HepG2 (cell line): Measurements from ENCODE around the gene ABHD6. TPM values are rescaled to one million over a fixed set of nuclear protein-coding genes. Genes with fewer than 3 reads are reported as not detected.

Source experiments
- AKAP8 ChIP-seq: sonication (generic); formaldehyde crosslinking; IDR thresholded peaks from 2 replicates; pipeline ENCODE4 v1.5.1; 2020; ENCODE audit warnings: mild to moderate bottlenecking, missing genetic modification reagents
- CHD2 ChIP-seq: IDR thresholded peaks from 2 replicates; pipeline ENCODE4 v1.6.1; 2011; ENCODE audit warnings: low read depth, low read length, improper control_type of control experiment
- FOXO1 ChIP-seq: sonication (generic); formaldehyde crosslinking; IDR thresholded peaks from 2 replicates; pipeline ENCODE4 v1.4.0; 2020; ENCODE audit warnings: missing genetic modification reagents
- KLF16 ChIP-seq, 2 experiments: sonication (generic) in 1 of 2; formaldehyde crosslinking in 1 of 2; IDR thresholded peaks; 2 replicates each; pipeline versions ENCODE4 v1.6.1 to v1.8.0; 2016 to 2023; ENCODE audit warnings: missing genetic modification reagents in 2 of 2, missing compliant biosample characterization in 1 of 2
- NONO ChIP-seq, 2 experiments: fragments of 450-650 bp in 1 of 2; sonication (generic) in 1 of 2; formaldehyde crosslinking in 1 of 2; IDR thresholded peaks in 1 of 2; conservative IDR thresholded peaks in 1 of 2; 2 replicates each; pipeline versions ENCODE4 v1.6.1 to v1.8.0; 2017 to 2022; ENCODE audit warnings: mild to moderate bottlenecking in 1 of 2, missing genetic modification reagents in 1 of 2, moderate library complexity in 1 of 2
- ZKSCAN8 ChIP-seq: IDR thresholded peaks from 2 replicates; pipeline ENCODE4 v1.6.1; 2016; ENCODE audit warnings: borderline replicate concordance, missing genetic modification reagents, missing compliant biosample characterization
- ZNF101 ChIP-seq: sonication (generic); formaldehyde crosslinking; IDR thresholded peaks from 2 replicates; pipeline ENCODE4 v1.4.0; 2020; ENCODE audit warnings: mild to moderate bottlenecking, low read depth, missing genetic modification reagents, borderline replicate concordance
- ZNF207 ChIP-seq: fragments of 450-650 bp; IDR thresholded peaks from 2 replicates; pipeline ENCODE4 v1.6.1; 2016; ENCODE audit warnings: antibody characterized with exemption, borderline replicate concordance
- ZNF839 ChIP-seq: sonication (generic); formaldehyde crosslinking; IDR thresholded peaks from 2 replicates; pipeline ENCODE4 v1.4.0; 2020; ENCODE audit warnings: missing genetic modification reagents, mild to moderate bottlenecking, borderline replicate concordance
- polyA plus RNA-seq, 8 experiments: library from polyadenylated mRNA; depleted of rRNA in 3 of 8; stranded (reverse) in 7 of 8; unstranded in 1 of 8; fragments of >200 nt; fragmentation: Illumina TruSeq in 4 of 8; extraction: Trizol in 4 of 8; gene quantifications; 2 replicates each; pipeline versions ENCODE4 v1.2.1 to v1.2.3, GENCODE V29; 2011 to 2016; ENCODE audit warnings: low read depth in 4 of 8, missing spikeins in 1 of 8, mixed read lengths in 1 of 8; ENCODE audit not compliant: insufficient read depth in 1 of 8
- total RNA-seq, 5 experiments: library from RNA; depleted of rRNA; stranded (reverse); fragments of >200 nt; fragmentation: Illumina TruSeq; extraction: Trizol; gene quantifications; 2 replicates each; pipeline ENCODE4 v1.2.3, GENCODE V29; 2016; ENCODE audit warnings: low read depth in 1 of 5
- TF ChIP-seq, protein P1 (sequence below): sonication (generic); formaldehyde crosslinking; IDR thresholded peaks from 2 replicates; pipeline ENCODE4 v1.8.1; 2023; ENCODE audit warnings: mild to moderate bottlenecking, inconsistent platforms, moderate library complexity, missing genetic modification reagents, borderline replicate concordance
- TF ChIP-seq, protein P2 (sequence below), 2 experiments: sonication (generic) in 1 of 2; formaldehyde crosslinking in 1 of 2; IDR thresholded peaks; 2 replicates each; pipeline versions ENCODE4 v1.6.1 to v1.9.0; 2014 to 2022; ENCODE audit warnings: antibody characterized with exemption in 1 of 2, borderline replicate concordance in 1 of 2, inconsistent platforms in 1 of 2, low read depth in 1 of 2, missing genetic modification reagents in 1 of 2
- TF ChIP-seq, protein P3 (sequence below): sonication (generic); formaldehyde crosslinking; conservative IDR thresholded peaks from 2 replicates; pipeline ENCODE4 v1.4.0; 2020; ENCODE audit warnings: missing genetic modification reagents
- TF ChIP-seq, protein P4 (sequence below): sonication (generic); formaldehyde crosslinking; IDR thresholded peaks from 2 replicates; pipeline ENCODE4 v1.9.0; 2021; ENCODE audit warnings: missing genetic modification reagents, borderline replicate concordance

ABHD6 gene
- total and polyA plus RNA-seq, 2 of the 13 experiments (the other 11 are each of a cell fraction or from before 2014, with no cell fraction given) = 9.0 to 17.2 TPM

DNA sequence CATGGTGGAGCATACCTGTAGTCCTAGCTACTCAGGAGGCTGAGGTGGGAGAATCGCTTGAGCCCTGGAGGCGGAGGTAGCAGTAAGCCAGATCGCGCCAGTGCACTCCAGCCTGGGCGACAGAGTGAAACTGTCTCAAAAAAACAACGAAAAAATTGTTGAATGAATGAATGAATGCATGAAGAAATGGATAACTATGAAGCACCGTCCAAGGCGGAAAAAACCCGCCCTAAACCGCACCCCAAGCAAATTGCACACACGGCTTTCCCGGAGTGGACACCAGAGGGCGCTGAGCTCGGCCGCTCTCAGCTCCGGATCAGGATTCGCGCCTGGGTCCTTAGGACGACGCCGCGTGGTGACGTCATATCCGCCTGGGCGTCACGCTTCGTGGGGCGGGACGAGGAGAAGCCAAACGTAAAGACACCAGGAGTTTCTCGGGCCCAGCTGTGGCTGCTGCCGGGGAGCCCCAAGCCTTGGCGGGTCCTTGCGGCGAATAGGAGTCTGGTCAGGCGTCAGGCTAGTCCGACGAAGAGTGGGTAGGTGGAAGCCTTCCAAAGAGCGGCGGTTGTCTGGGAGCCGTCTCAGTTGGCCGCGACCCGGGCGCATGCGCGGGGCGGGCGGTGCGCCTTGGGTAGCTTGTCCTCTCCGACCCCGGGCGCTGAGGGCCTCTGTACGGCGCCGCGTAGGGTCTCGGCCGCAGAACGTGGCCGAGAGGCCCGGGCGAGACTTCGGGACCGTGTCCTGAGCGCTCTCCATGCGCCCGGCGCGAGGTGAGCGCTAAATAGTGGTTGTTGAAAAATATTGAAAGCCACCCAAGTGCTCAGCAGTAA is 68.5 kb downstream of the ABHD6 start, which contains the start of the genes HTD2 and RPP14 (continued):
- TF ChIP-seq, protein P1, sequence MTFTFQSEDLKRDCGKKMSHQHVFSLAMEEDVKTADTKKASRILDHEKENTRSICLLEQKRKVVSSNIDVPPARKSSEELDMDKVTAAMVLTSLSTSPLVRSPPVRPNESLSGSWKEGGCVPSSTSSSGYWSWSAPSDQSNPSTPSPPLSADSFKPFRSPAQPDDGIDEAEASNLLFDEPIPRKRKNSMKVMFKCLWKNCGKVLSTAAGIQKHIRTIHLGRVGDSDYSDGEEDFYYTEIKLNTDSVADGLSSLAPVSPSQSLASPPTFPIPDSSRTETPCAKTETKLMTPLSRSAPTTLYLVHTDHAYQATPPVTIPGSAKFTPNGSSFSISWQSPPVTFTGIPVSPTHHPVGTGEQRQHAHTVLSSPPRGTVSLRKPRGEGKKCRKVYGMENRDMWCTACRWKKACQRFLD (CRISPR knock-in tag) = peak; percentile 79; the same call in 1 of the 2 replicates
- TF ChIP-seq ZKSCAN8 = peak; percentile 77; the same call in 1 of the 2 replicates
- peak in 1 of 2 experiments; percentile 81; a peak in 1 of 4 replicates for TF ChIP-seq KLF16 (CRISPR knock-in tag; IDR thresholded peaks at IDR 0.05)
- TF ChIP-seq, protein P2, sequence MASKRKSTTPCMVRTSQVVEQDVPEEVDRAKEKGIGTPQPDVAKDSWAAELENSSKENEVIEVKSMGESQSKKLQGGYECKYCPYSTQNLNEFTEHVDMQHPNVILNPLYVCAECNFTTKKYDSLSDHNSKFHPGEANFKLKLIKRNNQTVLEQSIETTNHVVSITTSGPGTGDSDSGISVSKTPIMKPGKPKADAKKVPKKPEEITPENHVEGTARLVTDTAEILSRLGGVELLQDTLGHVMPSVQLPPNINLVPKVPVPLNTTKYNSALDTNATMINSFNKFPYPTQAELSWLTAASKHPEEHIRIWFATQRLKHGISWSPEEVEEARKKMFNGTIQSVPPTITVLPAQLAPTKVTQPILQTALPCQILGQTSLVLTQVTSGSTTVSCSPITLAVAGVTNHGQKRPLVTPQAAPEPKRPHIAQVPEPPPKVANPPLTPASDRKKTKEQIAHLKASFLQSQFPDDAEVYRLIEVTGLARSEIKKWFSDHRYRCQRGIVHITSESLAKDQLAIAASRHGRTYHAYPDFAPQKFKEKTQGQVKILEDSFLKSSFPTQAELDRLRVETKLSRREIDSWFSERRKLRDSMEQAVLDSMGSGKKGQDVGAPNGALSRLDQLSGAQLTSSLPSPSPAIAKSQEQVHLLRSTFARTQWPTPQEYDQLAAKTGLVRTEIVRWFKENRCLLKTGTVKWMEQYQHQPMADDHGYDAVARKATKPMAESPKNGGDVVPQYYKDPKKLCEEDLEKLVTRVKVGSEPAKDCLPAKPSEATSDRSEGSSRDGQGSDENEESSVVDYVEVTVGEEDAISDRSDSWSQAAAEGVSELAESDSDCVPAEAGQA (IDR thresholded peaks at IDR 0.05; ENCODE audit: low read depth) = peak; percentile 92
- TF ChIP-seq, protein P2 (CRISPR knock-in tag; IDR thresholded peaks at IDR 0.05; ENCODE audit: borderline replicate concordance) = no peak
- no peak for TF ChIP-seq ZNF207
- no peak for TF ChIP-seq NONO (IDR thresholded peaks at IDR 0.05)
- TF ChIP-seq NONO (CRISPR knock-in tag; conservative IDR thresholded peaks at IDR 0.05) = peak; percentile 91
- peak; percentile 68; the same call in 1 of the 2 replicates for TF ChIP-seq FOXO1
- TF ChIP-seq ZNF839 (CRISPR knock-in tag) = 0 out of 2 replicates have a peak, but pooled peaks have one; percentile 57
- TF ChIP-seq, protein P3, sequence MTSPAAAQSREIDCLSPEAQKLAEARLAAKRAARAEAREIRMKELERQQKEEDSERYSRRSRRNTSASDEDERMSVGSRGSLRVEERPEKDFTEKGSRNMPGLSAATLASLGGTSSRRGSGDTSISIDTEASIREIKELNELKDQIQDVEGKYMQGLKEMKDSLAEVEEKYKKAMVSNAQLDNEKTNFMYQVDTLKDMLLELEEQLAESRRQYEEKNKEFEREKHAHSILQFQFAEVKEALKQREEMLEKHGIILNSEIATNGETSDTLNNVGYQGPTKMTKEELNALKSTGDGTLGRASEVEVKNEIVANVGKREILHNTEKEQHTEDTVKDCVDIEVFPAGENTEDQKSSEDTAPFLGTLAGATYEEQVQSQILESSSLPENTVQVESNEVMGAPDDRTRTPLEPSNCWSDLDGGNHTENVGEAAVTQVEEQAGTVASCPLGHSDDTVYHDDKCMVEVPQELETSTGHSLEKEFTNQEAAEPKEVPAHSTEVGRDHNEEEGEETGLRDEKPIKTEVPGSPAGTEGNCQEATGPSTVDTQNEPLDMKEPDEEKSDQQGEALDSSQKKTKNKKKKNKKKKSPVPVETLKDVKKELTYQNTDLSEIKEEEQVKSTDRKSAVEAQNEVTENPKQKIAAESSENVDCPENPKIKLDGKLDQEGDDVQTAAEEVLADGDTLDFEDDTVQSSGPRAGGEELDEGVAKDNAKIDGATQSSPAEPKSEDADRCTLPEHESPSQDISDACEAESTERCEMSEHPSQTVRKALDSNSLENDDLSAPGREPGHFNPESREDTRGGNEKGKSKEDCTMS (CRISPR knock-in tag) = no peak
- TF ChIP-seq ZNF101 (CRISPR knock-in tag) = no peak
- TF ChIP-seq AKAP8 (CRISPR knock-in tag) = 0 out of 2 replicates have a peak, but pooled peaks have one; percentile 45
- TF ChIP-seq CHD2 = peak; percentile 66; the same call in 1 of the 2 replicates
- TF ChIP-seq, protein P4, sequence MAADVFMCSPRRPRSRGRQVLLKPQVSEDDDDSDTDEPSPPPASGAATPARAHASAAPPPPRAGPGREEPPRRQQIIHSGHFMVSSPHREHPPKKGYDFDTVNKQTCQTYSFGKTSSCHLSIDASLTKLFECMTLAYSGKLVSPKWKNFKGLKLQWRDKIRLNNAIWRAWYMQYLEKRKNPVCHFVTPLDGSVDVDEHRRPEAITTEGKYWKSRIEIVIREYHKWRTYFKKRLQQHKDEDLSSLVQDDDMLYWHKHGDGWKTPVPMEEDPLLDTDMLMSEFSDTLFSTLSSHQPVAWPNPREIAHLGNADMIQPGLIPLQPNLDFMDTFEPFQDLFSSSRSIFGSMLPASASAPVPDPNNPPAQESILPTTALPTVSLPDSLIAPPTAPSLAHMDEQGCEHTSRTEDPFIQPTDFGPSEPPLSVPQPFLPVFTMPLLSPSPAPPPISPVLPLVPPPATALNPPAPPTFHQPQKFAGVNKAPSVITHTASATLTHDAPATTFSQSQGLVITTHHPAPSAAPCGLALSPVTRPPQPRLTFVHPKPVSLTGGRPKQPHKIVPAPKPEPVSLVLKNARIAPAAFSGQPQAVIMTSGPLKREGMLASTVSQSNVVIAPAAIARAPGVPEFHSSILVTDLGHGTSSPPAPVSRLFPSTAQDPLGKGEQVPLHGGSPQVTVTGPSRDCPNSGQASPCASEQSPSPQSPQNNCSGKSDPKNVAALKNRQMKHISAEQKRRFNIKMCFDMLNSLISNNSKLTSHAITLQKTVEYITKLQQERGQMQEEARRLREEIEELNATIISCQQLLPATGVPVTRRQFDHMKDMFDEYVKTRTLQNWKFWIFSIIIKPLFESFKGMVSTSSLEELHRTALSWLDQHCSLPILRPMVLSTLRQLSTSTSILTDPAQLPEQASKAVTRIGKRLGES (CRISPR knock-in tag) = no peak
